Liver (tissue), 9 donors: Measurements from ENCODE around the gene LBP. TPM values are rescaled to one million over a fixed set of nuclear protein-coding genes. Genes with fewer than 3 reads are reported as not detected.

ENCODE experiments used
- DNase-seq: peaks from one replicate; pipeline ENCODE4 v3.0.0-alpha.2; 2017; ENCODE audit warnings: low spot score
- H3K27ac ChIP-seq, 2 donors: one replicate each; pipeline ENCODE4 v1.7.0; 2013; ENCODE audit warnings: inconsistent platforms in 2 of 2, low read length in 2 of 2, control low read depth in 1 of 2, low read depth in 1 of 2, mild to moderate bottlenecking in 1 of 2
- H3K27me3 ChIP-seq, 4 donors: one replicate each; pipeline versions ENCODE4 v1.6.1 to v1.7.0; 2013; ENCODE audit warnings: low read length in 3 of 4, inconsistent platforms in 1 of 4, mild to moderate bottlenecking in 1 of 4, moderate library complexity in 1 of 4; ENCODE audit not compliant: control insufficient read depth in 4 of 4, insufficient read depth in 4 of 4
- H3K36me3 ChIP-seq, 4 donors: one replicate each; pipeline versions ENCODE4 v1.6.1 to v1.7.0; 2013; ENCODE audit warnings: low read length in 3 of 4, mild to moderate bottlenecking in 3 of 4, low read depth in 1 of 4, moderate library complexity in 1 of 4; ENCODE audit not compliant: control insufficient read depth in 4 of 4, insufficient read depth in 3 of 4
- H3K4me1 ChIP-seq, 4 donors: one replicate each; pipeline versions ENCODE4 v1.6.1 to v1.7.0; 2013; ENCODE audit warnings: low read length in 3 of 4, mild to moderate bottlenecking in 3 of 4, moderate library complexity in 1 of 4; ENCODE audit not compliant: control insufficient read depth in 4 of 4, insufficient read depth in 4 of 4
- H3K4me3 ChIP-seq, 3 donors: one replicate each; pipeline versions ENCODE4 v1.6.1 to v1.7.0; 2013; ENCODE audit warnings: low read length in 3 of 3, control low read depth in 1 of 3, low read depth in 1 of 3, mild to moderate bottlenecking in 1 of 3
- H3K9ac ChIP-seq, 2 donors: one replicate each; pipeline ENCODE4 v1.7.0; 2013; ENCODE audit warnings: low read length in 2 of 2, mild to moderate bottlenecking in 2 of 2, moderate library complexity in 2 of 2, control low read depth in 1 of 2, low read depth in 1 of 2
- H3K9me3 ChIP-seq, 4 donors: one replicate each; pipeline versions ENCODE4 v1.6.1 to v1.7.0; 2013; ENCODE audit warnings: low read length in 3 of 4; ENCODE audit not compliant: control insufficient read depth in 4 of 4
- EGR1 ChIP-seq, 2 donors: IDR thresholded peaks; 2 replicates each; pipeline ENCODE4 v1.6.1; 2016 to 2018; ENCODE audit warnings: antibody characterized with exemption in 2 of 2, low read depth in 2 of 2
- FOXA1 ChIP-seq: IDR thresholded peaks from 2 replicates; pipeline ENCODE4 v1.6.1; 2016; ENCODE audit warnings: antibody characterized with exemption
- FOXA2 ChIP-seq: IDR thresholded peaks from 2 replicates; pipeline ENCODE4 v1.6.1; 2016; ENCODE audit warnings: antibody characterized with exemption
- GABPA ChIP-seq, 2 donors: IDR thresholded peaks in 1 of 2; conservative IDR thresholded peaks in 1 of 2; 2 replicates each; pipeline ENCODE4 v1.6.1; 2016; ENCODE audit warnings: antibody characterized with exemption in 2 of 2, mild to moderate bottlenecking in 1 of 2, moderate library complexity in 1 of 2
- HNF4A ChIP-seq, 2 donors: conservative IDR thresholded peaks; 2 replicates each; pipeline ENCODE4 v1.6.1; 2016; ENCODE audit warnings: antibody characterized with exemption in 2 of 2, mild to moderate bottlenecking in 2 of 2
- HNF4G ChIP-seq: IDR thresholded peaks from 2 replicates; pipeline ENCODE4 v1.6.1; 2016; ENCODE audit warnings: antibody characterized with exemption
- JUND ChIP-seq, 2 donors: IDR thresholded peaks; 2 replicates each; pipeline ENCODE4 v1.6.1; 2016; ENCODE audit warnings: antibody characterized with exemption in 2 of 2
- MAX ChIP-seq: IDR thresholded peaks from 2 replicates; pipeline ENCODE4 v1.6.1; 2016; ENCODE audit warnings: antibody characterized with exemption
- NR2F2 ChIP-seq: IDR thresholded peaks from 2 replicates; pipeline ENCODE4 v1.6.1; 2016; ENCODE audit warnings: antibody characterized with exemption
- RAD21 ChIP-seq, 2 donors: IDR thresholded peaks; 2 replicates each; pipeline ENCODE4 v1.6.1; 2016; ENCODE audit warnings: antibody characterized with exemption in 2 of 2, mild to moderate bottlenecking in 2 of 2
- RXRA ChIP-seq, 2 donors: IDR thresholded peaks; 2 replicates each; pipeline ENCODE4 v1.6.1; 2017 to 2018; ENCODE audit warnings: antibody characterized with exemption in 2 of 2, mild to moderate bottlenecking in 1 of 2
- SP1 ChIP-seq: IDR thresholded peaks from 2 replicates; pipeline ENCODE4 v1.6.1; 2018; ENCODE audit warnings: antibody characterized with exemption, mild to moderate bottlenecking
- TAF1 ChIP-seq: conservative IDR thresholded peaks from 2 replicates; pipeline ENCODE4 v1.6.1; 2016; ENCODE audit warnings: antibody characterized with exemption, mild to moderate bottlenecking
- YY1 ChIP-seq: IDR thresholded peaks from 2 replicates; pipeline ENCODE4 v1.6.1; 2016; ENCODE audit warnings: antibody characterized with exemption, mild to moderate bottlenecking
- WGBS: extraction: QIAGEN DNeasy Blood & Tissue Kit; methylation state at CpG from one replicate; pipeline ENCODE4 v1.1.7; 2013; 5-methylcytosine and 5-hydroxymethylcytosine counted together
- polyA plus RNA-seq, 2 donors: library from polyadenylated mRNA; stranded (reverse) in 1 of 2; unstranded in 1 of 2; fragments of 200-250 nt in 1 of 2; fragments of >200 nt in 1 of 2; fragmentation: Nextera tagmentation in 1 of 2; extraction: Ambion mirVana in 1 of 2; gene quantifications; one replicate each; pipeline versions ENCODE4 v1.2.1 to v1.2.3, GENCODE V29; 2013 to 2015
- total RNA-seq, 2 donors: library from RNA; depleted of rRNA; stranded (reverse); fragments of >200 nt; gene quantifications; one replicate each; pipeline ENCODE4 v1.2.3, GENCODE V29; 2014
- TF ChIP-seq, protein P1 (sequence below): IDR thresholded peaks from 2 replicates; pipeline ENCODE4 v1.6.1; 2016; ENCODE audit warnings: antibody characterized with exemption
- TF ChIP-seq, protein P2 (sequence below): IDR thresholded peaks from 2 replicates; pipeline ENCODE4 v1.6.1; 2016; ENCODE audit warnings: antibody characterized with exemption, mild to moderate bottlenecking
- TF ChIP-seq, protein P3 (sequence below): IDR thresholded peaks from 2 replicates; pipeline ENCODE4 v1.6.1; 2016; ENCODE audit warnings: antibody characterized with exemption
- TF ChIP-seq, protein P4 (sequence below): fragments of 150-350 bp; IDR thresholded peaks from 2 replicates; pipeline ENCODE4 v1.5.1; 2017; ENCODE audit warnings: improper control_type of control experiment, low read depth, low read length; ENCODE audit not compliant: missing input control
- donor health status: healthy.
- donor health status: healthy.
- donor health status: healthy.
- donor health status: healthy.
- donor health status: healthy.

Gene LBP, protein sequence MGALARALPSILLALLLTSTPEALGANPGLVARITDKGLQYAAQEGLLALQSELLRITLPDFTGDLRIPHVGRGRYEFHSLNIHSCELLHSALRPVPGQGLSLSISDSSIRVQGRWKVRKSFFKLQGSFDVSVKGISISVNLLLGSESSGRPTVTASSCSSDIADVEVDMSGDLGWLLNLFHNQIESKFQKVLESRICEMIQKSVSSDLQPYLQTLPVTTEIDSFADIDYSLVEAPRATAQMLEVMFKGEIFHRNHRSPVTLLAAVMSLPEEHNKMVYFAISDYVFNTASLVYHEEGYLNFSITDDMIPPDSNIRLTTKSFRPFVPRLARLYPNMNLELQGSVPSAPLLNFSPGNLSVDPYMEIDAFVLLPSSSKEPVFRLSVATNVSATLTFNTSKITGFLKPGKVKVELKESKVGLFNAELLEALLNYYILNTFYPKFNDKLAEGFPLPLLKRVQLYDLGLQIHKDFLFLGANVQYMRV
- total RNA-seq: 1,000 to 10,000 TPM in 1 of 2 donors, 100 to 1,000 TPM in 1; 761 to 1,404 TPM
- 1,000 to 10,000 TPM in 1 of 2 donors, 100 to 1,000 TPM in 1; 561 to 1,485 TPM for polyA plus RNA-seq

- Histone ChIP-seq H3K27me3 (no peaks in the 10 kb centered on the region), H3K4me1 (peaks cover 5 to 76% (median 55%) of the 10 kb centered on the region in 4 donors), H3K9me3 (no peaks in the 10 kb centered on the region), H3K36me3 (peaks cover 3 to 21% (median 8%) of the 10 kb centered on the region in 4 donors), H3K27ac (peak within 1 kb of the TSS; percentile 95 to 98), H3K4me3 (peak within 1 kb of the TSS; percentile 67 to 90 (median 72)), H3K9ac (peak within 1 kb of the TSS; percentile 89 to 93)
- TF ChIP-seq FOXA1: no peak
- TF ChIP-seq GABPA (IDR thresholded peaks at IDR 0.05 in 1 of 2, conservative IDR thresholded peaks at IDR 0.05 in 1 of 2): no peak
- peak in 1 of 2 donors; percentile 22 for TF ChIP-seq RAD21 (IDR thresholded peaks at IDR 0.05)
- TF ChIP-seq NR2F2: peak; percentile 50
- TF ChIP-seq, protein P1, sequence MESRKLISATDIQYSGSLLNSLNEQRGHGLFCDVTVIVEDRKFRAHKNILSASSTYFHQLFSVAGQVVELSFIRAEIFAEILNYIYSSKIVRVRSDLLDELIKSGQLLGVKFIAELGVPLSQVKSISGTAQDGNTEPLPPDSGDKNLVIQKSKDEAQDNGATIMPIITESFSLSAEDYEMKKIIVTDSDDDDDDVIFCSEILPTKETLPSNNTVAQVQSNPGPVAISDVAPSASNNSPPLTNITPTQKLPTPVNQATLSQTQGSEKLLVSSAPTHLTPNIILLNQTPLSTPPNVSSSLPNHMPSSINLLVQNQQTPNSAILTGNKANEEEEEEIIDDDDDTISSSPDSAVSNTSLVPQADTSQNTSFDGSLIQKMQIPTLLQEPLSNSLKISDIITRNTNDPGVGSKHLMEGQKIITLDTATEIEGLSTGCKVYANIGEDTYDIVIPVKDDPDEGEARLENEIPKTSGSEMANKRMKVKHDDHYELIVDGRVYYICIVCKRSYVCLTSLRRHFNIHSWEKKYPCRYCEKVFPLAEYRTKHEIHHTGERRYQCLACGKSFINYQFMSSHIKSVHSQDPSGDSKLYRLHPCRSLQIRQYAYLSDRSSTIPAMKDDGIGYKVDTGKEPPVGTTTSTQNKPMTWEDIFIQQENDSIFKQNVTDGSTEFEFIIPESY: no peak
- TF ChIP-seq SP1: peak; percentile 51
- TF ChIP-seq, protein P2, sequence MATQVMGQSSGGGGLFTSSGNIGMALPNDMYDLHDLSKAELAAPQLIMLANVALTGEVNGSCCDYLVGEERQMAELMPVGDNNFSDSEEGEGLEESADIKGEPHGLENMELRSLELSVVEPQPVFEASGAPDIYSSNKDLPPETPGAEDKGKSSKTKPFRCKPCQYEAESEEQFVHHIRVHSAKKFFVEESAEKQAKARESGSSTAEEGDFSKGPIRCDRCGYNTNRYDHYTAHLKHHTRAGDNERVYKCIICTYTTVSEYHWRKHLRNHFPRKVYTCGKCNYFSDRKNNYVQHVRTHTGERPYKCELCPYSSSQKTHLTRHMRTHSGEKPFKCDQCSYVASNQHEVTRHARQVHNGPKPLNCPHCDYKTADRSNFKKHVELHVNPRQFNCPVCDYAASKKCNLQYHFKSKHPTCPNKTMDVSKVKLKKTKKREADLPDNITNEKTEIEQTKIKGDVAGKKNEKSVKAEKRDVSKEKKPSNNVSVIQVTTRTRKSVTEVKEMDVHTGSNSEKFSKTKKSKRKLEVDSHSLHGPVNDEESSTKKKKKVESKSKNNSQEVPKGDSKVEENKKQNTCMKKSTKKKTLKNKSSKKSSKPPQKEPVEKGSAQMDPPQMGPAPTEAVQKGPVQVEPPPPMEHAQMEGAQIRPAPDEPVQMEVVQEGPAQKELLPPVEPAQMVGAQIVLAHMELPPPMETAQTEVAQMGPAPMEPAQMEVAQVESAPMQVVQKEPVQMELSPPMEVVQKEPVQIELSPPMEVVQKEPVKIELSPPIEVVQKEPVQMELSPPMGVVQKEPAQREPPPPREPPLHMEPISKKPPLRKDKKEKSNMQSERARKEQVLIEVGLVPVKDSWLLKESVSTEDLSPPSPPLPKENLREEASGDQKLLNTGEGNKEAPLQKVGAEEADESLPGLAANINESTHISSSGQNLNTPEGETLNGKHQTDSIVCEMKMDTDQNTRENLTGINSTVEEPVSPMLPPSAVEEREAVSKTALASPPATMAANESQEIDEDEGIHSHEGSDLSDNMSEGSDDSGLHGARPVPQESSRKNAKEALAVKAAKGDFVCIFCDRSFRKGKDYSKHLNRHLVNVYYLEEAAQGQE: peak; percentile 36
- no peak for TF ChIP-seq FOXA2
- peak; percentile 5 to 71 for TF ChIP-seq HNF4A (conservative IDR thresholded peaks at IDR 0.05)
- peak; percentile 45 for TF ChIP-seq MAX
- peak in 1 of 2 donors; percentile 59 for TF ChIP-seq EGR1 (IDR thresholded peaks at IDR 0.05; ENCODE audit: low read depth in 2 of 2)
- peak; percentile 87 for TF ChIP-seq TAF1
- TF ChIP-seq, protein P3, sequence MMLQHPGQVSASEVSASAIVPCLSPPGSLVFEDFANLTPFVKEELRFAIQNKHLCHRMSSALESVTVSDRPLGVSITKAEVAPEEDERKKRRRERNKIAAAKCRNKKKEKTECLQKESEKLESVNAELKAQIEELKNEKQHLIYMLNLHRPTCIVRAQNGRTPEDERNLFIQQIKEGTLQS: no peak
- TF ChIP-seq YY1: peak; percentile 85
- TF ChIP-seq RXRA (IDR thresholded peaks at IDR 0.05): peak; percentile 78 to 80
- peak; percentile 7 for TF ChIP-seq HNF4G
- TF ChIP-seq, protein P4, sequence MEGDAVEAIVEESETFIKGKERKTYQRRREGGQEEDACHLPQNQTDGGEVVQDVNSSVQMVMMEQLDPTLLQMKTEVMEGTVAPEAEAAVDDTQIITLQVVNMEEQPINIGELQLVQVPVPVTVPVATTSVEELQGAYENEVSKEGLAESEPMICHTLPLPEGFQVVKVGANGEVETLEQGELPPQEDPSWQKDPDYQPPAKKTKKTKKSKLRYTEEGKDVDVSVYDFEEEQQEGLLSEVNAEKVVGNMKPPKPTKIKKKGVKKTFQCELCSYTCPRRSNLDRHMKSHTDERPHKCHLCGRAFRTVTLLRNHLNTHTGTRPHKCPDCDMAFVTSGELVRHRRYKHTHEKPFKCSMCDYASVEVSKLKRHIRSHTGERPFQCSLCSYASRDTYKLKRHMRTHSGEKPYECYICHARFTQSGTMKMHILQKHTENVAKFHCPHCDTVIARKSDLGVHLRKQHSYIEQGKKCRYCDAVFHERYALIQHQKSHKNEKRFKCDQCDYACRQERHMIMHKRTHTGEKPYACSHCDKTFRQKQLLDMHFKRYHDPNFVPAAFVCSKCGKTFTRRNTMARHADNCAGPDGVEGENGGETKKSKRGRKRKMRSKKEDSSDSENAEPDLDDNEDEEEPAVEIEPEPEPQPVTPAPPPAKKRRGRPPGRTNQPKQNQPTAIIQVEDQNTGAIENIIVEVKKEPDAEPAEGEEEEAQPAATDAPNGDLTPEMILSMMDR: no peak
- TF ChIP-seq JUND (IDR thresholded peaks at IDR 0.05): peak; percentile 15 to 37
- WGBS: 38% methylated on average over 8 of the region's 8 CpGs
- DNase-seq: no peak
Measured at GRCh38 chr20:38346247-38346651, at the start of gene LBP. Gene LBP, plus strand, starts transcription at chr20:38346482. Its CDS starts 35 bp downstream, at chr20:38346517.
